HEK293T (cell line): ENCODE data around the gene GSTO2.

Experiments
- BHLHE40 ChIP-seq: fragments of 450-650 bp; IDR thresholded peaks from 2 replicates; pipeline ENCODE4 v1.6.1; 2016; ENCODE audit warnings: mild to moderate bottlenecking, moderate library complexity, borderline replicate concordance
- CTBP1 ChIP-seq: fragments of 450-650 bp; IDR thresholded peaks from 2 replicates; pipeline ENCODE4 v1.6.1; 2016; ENCODE audit warnings: borderline replicate concordance
- ELF4 ChIP-seq: fragments of 450-650 bp; IDR thresholded peaks from 2 replicates; pipeline ENCODE4 v1.6.1; 2017; ENCODE audit warnings: antibody characterized with exemption

DNA sequence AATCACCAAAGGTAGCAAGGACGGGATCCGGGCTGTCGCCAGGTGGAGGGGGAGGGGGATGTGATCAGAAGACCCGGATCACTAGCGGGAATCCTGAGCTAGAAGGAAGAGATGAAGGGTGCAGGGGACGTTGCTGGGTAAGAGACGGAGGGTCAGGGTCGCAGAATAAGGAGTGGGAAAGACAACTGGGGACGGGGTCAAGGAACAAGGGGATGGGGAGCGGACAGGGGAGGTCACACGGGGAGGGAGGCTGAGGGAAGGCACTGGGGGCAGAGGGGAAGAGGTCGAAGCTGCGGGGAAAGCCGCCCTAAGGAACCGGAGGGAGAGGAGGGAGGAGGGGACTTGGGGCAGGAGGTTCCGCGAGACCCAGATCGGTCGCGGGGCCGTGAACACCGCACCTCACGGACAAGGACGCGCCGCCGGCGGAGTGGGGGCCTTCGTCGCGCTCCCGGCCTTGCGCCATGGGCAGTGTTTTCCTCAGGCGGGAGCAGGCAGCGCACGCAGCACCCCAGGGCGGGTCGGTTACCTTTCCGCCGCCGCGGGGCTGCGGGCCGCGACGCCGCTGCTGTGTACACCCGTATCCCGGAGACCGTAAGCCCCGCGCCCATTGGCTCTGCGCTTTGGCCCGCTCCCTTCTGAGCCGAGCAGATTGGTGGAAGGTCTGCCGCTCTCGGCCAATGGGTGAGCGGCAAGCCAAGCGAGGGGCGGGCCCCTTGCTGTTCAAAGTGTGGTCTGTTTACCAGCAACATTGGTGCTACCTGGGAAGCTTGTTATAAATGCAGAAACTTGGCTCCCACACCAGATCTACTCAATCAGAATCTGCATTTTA is 37.0 kb upstream of the GSTO2 start, which contains the start of gene CFAP43:
- TF ChIP-seq BHLHE40 (no peak), ELF4 (no peak), CTBP1 (no peak)
